Measurements from ENCODE around the gene TRIM67. TPM values are rescaled to one million over a fixed set of nuclear protein-coding genes. Genes with fewer than 3 reads are reported as not detected.

The TRIM67 gene
- total RNA-seq, 1 donor from 2014 or later = not detected

GRCh38 chr1:231172411-231172810 lies 10.6 kb downstream of the TRIM67 start:
- no peak for TF ChIP-seq EZH2phosphoT487 (IDR thresholded peaks at IDR 0.05)
- no peak overlapping the region for H3K27ac Mint-ChIP-seq
- no peak for DNase-seq (ENCODE audit: low spot score)
- Histone ChIP-seq H3K4me1 (peaks cover 15% of the 10 kb centered on the region), H2AFZ (replicated peaks) (no peak overlapping the region), H3K9ac (no peak overlapping the region), H3K9me3 (ENCODE audit: low read depth) (no peaks in the 10 kb centered on the region), H3K79me2 (ENCODE audit: low read depth) (no peaks in the 10 kb centered on the region), H3K4me2 (no peak overlapping the region), H3K4me3 (no peak overlapping the region), H3K27me3 (no peaks in the 10 kb centered on the region), H4K20me1 (ENCODE audit: low read depth) (no peaks in the 10 kb centered on the region), H3K27ac (no peak overlapping the region), H3K36me3 (no peaks in the 10 kb centered on the region), H3F3A (ENCODE audit: low read depth) (no peaks in the 10 kb centered on the region)
- H3K9me3 Mint-ChIP-seq = no peaks in the 10 kb centered on the region
- no peaks in the 10 kb centered on the region for H3K36me3 Mint-ChIP-seq
- peaks cover 9% of the 10 kb centered on the region for H3K4me1 Mint-ChIP-seq
- peaks cover 2% of the 10 kb centered on the region for H3K27me3 Mint-ChIP-seq (ENCODE audit: insufficient read depth, low read depth)
- H3K4me3 Mint-ChIP-seq = no peak overlapping the region

DNA sequence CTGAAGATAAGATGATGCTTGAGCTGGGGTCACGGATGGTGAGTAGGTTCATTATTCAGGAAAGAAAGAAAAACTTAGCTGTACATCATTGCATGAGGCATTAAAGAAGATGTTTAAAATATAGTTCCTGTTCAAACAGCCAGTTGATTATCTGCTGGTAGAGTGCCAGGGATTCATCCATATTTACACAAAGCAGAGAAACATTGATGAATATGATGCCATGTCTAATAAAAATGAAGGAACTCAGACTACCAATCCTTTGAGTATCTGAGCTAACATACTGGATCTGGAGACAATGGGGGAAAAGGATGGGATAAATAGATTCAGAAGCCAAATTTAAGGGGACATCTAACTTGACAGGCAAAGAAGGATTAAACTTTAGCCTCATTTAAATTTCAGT lies 14.6 kb downstream of the TRIM67 start:
- no peaks in the 10 kb centered on the region for H4K20me1 ChIP-seq (ENCODE audit: low read depth)
- H3K36me3 ChIP-seq = no peaks in the 10 kb centered on the region
- H3K27ac Mint-ChIP-seq = no peak overlapping the region
- TF ChIP-seq, protein P1, sequence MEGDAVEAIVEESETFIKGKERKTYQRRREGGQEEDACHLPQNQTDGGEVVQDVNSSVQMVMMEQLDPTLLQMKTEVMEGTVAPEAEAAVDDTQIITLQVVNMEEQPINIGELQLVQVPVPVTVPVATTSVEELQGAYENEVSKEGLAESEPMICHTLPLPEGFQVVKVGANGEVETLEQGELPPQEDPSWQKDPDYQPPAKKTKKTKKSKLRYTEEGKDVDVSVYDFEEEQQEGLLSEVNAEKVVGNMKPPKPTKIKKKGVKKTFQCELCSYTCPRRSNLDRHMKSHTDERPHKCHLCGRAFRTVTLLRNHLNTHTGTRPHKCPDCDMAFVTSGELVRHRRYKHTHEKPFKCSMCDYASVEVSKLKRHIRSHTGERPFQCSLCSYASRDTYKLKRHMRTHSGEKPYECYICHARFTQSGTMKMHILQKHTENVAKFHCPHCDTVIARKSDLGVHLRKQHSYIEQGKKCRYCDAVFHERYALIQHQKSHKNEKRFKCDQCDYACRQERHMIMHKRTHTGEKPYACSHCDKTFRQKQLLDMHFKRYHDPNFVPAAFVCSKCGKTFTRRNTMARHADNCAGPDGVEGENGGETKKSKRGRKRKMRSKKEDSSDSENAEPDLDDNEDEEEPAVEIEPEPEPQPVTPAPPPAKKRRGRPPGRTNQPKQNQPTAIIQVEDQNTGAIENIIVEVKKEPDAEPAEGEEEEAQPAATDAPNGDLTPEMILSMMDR (IDR thresholded peaks at IDR 0.05) = no peak
- TF ChIP-seq EZH2 (IDR thresholded peaks at IDR 0.05) = no peak
- no peak overlapping the region for H2AFZ ChIP-seq (replicated peaks)
- no peak overlapping the region for H3K9ac ChIP-seq
- H3K36me3 Mint-ChIP-seq = no peaks in the 10 kb centered on the region
- H3K9me3 Mint-ChIP-seq = no peaks in the 10 kb centered on the region
- no peak overlapping the region for H3K4me3 Mint-ChIP-seq
- DNase-seq (ENCODE audit: low spot score) = no peak
- H3K9me3 ChIP-seq (ENCODE audit: low read depth) = no peaks in the 10 kb centered on the region
- H3F3A ChIP-seq (ENCODE audit: low read depth) = no peaks in the 10 kb centered on the region
- peaks cover 19% of the 10 kb centered on the region for H3K4me1 ChIP-seq
- no peaks in the 10 kb centered on the region for H3K27me3 ChIP-seq
- no peak overlapping the region for H3K4me3 ChIP-seq
- H3K4me2 ChIP-seq = peak overlapping the region; percentile 51
- H3K79me2 ChIP-seq (ENCODE audit: low read depth) = no peaks in the 10 kb centered on the region
- no peak overlapping the region for H3K27ac ChIP-seq
- H3K27me3 Mint-ChIP-seq (ENCODE audit: insufficient read depth, low read depth) = peaks cover 3% of the 10 kb centered on the region
- H3K4me1 Mint-ChIP-seq = peaks cover 14% of the 10 kb centered on the region

DNA sequence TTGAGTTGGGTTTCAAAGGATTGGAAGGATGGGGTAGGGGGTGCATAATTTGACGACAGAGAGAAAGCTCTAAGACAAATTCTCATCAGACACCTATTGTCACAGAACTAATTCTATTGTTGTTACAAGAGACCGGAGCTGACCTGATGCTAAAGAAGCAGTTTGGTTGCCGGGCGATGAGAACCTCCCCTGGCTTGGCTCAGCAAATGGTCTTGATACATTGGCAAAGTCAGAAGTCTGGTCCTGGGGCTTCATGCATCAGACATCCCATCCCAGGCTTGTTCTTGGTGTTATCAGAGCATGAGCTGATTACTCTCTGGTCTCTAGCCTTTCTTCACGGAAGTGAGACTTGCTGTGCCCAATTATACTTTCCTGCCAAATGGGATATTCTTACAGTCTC lies 15.4 kb downstream of the TRIM67 start:
- peaks cover 19% of the 10 kb centered on the region for H3K4me1 ChIP-seq
- no peak overlapping the region for H3K4me3 Mint-ChIP-seq

GRCh38 chr1:231177936-231178335 lies 16.1 kb downstream of the TRIM67 start:
- H3K36me3 ChIP-seq = no peaks in the 10 kb centered on the region
- no peak overlapping the region for H3K27ac Mint-ChIP-seq
- H3K4me3 ChIP-seq = no peak overlapping the region
- no peak overlapping the region for H3K4me3 Mint-ChIP-seq
- H3K27me3 Mint-ChIP-seq (ENCODE audit: insufficient read depth, low read depth) = peaks cover 3% of the 10 kb centered on the region
- H3K4me1 Mint-ChIP-seq = peaks cover 14% of the 10 kb centered on the region
- no peak overlapping the region for H3K9ac ChIP-seq
- H3K36me3 Mint-ChIP-seq = no peaks in the 10 kb centered on the region
- TF ChIP-seq, protein P1 (IDR thresholded peaks at IDR 0.05) = no peak
- TF ChIP-seq EZH2 (IDR thresholded peaks at IDR 0.05) = no peak
- TF ChIP-seq EZH2phosphoT487 (IDR thresholded peaks at IDR 0.05) = no peak
- H3K9me3 ChIP-seq (ENCODE audit: low read depth) = no peaks in the 10 kb centered on the region
- no peak for DNase-seq (ENCODE audit: low spot score)
- no peaks in the 10 kb centered on the region for H4K20me1 ChIP-seq (ENCODE audit: low read depth)
- H3K79me2 ChIP-seq (ENCODE audit: low read depth) = no peaks in the 10 kb centered on the region
- peaks cover 2% of the 10 kb centered on the region for H3K27me3 ChIP-seq
- H3F3A ChIP-seq (ENCODE audit: low read depth) = peaks cover 4% of the 10 kb centered on the region
- no peak overlapping the region for H3K4me2 ChIP-seq
- H3K9me3 Mint-ChIP-seq = no peaks in the 10 kb centered on the region
- H2AFZ ChIP-seq (replicated peaks) = no peak overlapping the region
- peaks cover 24% of the 10 kb centered on the region for H3K4me1 ChIP-seq
- no peak overlapping the region for H3K27ac ChIP-seq

More for the DNA sequence above, 15.4 kb downstream of the TRIM67 start:
- no peaks in the 10 kb centered on the region for H3F3A ChIP-seq (ENCODE audit: low read depth)
- no peaks in the 10 kb centered on the region for H3K79me2 ChIP-seq (ENCODE audit: low read depth)
- H3K9me3 Mint-ChIP-seq = no peaks in the 10 kb centered on the region
- no peak overlapping the region for H3K4me3 ChIP-seq
- DNase-seq (ENCODE audit: low spot score) = peak; percentile 61
- H3K27ac ChIP-seq = no peak overlapping the region
- peaks cover 3% of the 10 kb centered on the region for H3K27me3 Mint-ChIP-seq (ENCODE audit: insufficient read depth, low read depth)
- no peaks in the 10 kb centered on the region for H3K9me3 ChIP-seq (ENCODE audit: low read depth)
- peaks cover 2% of the 10 kb centered on the region for H3K27me3 ChIP-seq
- no peak for TF ChIP-seq EZH2phosphoT487 (IDR thresholded peaks at IDR 0.05)
- no peak for TF ChIP-seq EZH2 (IDR thresholded peaks at IDR 0.05)
- TF ChIP-seq, protein P1 (IDR thresholded peaks at IDR 0.05) = no peak
- H3K36me3 ChIP-seq = no peaks in the 10 kb centered on the region
- H3K9ac ChIP-seq = no peak overlapping the region
- no peaks in the 10 kb centered on the region for H3K36me3 Mint-ChIP-seq
- H3K4me1 Mint-ChIP-seq = peaks cover 14% of the 10 kb centered on the region
- no peak overlapping the region for H2AFZ ChIP-seq (replicated peaks)
- H4K20me1 ChIP-seq (ENCODE audit: low read depth) = no peaks in the 10 kb centered on the region
- no peak overlapping the region for H3K27ac Mint-ChIP-seq
- H3K4me2 ChIP-seq = peak overlapping the region; percentile 51
